ENCODE measurements around the gene LAMC3.

LAMC3 gene

GRCh38 chr9:131019388-131020239, 10.6 kb downstream of the LAMC3 start (continued):
- TF ChIP-seq TSHZ2 (CRISPR knock-in tag; IDR thresholded peaks at IDR 0.05) (no peak), RARB (CRISPR knock-in tag; IDR thresholded peaks at IDR 0.05) (no peak), POU6F1 (CRISPR knock-in tag; IDR thresholded peaks at IDR 0.05; ENCODE audit: borderline replicate concordance, low read depth) (no peak), ZFP3 (CRISPR knock-in tag; IDR thresholded peaks at IDR 0.05) (no peak), ARNTL (CRISPR knock-in tag; IDR thresholded peaks at IDR 0.05; ENCODE audit: borderline replicate concordance, low read depth) (no peak), BACH2 (CRISPR knock-in tag; IDR thresholded peaks at IDR 0.05; ENCODE audit: borderline replicate concordance) (no peak), ZNF8 (CRISPR knock-in tag; IDR thresholded peaks at IDR 0.05) (no peak), CSDC2 (CRISPR knock-in tag; IDR thresholded peaks at IDR 0.05) (no peak)

GRCh38 chr9:131020388-131020787, 11.4 kb downstream of the LAMC3 start:
- TF ChIP-seq POU6F1 (CRISPR knock-in tag; IDR thresholded peaks at IDR 0.05; ENCODE audit: borderline replicate concordance, low read depth) (no peak), ZC3H10 (CRISPR knock-in tag; IDR thresholded peaks at IDR 0.05) (no peak), CREB5 (CRISPR knock-in tag; IDR thresholded peaks at IDR 0.05; ENCODE audit: low read depth) (no peak), CSDC2 (CRISPR knock-in tag; IDR thresholded peaks at IDR 0.05) (no peak), ZNF8 (CRISPR knock-in tag; IDR thresholded peaks at IDR 0.05) (no peak), SNAI2 (CRISPR knock-in tag; IDR thresholded peaks at IDR 0.05) (no peak), CSRNP3 (CRISPR knock-in tag; IDR thresholded peaks at IDR 0.05) (no peak), ESRRG (CRISPR knock-in tag; IDR thresholded peaks at IDR 0.05) (no peak), OSR1 (CRISPR knock-in tag; IDR thresholded peaks at IDR 0.05) (no peak), ZNF70 (CRISPR knock-in tag; IDR thresholded peaks at IDR 0.05) (no peak), ZFP3 (CRISPR knock-in tag; IDR thresholded peaks at IDR 0.05) (no peak), GLIS3 (CRISPR knock-in tag; IDR thresholded peaks at IDR 0.05) (no peak), RARB (CRISPR knock-in tag; IDR thresholded peaks at IDR 0.05) (no peak), TCF4 (CRISPR knock-in tag; IDR thresholded peaks at IDR 0.05; ENCODE audit: borderline replicate concordance) (no peak)
- no peak for ATAC-seq

GRCh38 chr9:131020862-131021261, 11.9 kb downstream of the LAMC3 start:
- no peak for ATAC-seq
- TF ChIP-seq RARB (CRISPR knock-in tag; IDR thresholded peaks at IDR 0.05) = no peak
- no peak for TF ChIP-seq ARNTL (CRISPR knock-in tag; IDR thresholded peaks at IDR 0.05; ENCODE audit: borderline replicate concordance, low read depth)
- TF ChIP-seq CSRNP3 (CRISPR knock-in tag; IDR thresholded peaks at IDR 0.05) = no peak
- no peak for TF ChIP-seq ZFP30 (CRISPR knock-in tag; IDR thresholded peaks at IDR 0.05)
- no peak for TF ChIP-seq ZNF8 (CRISPR knock-in tag; IDR thresholded peaks at IDR 0.05)
- no peak for TF ChIP-seq ZFP3 (CRISPR knock-in tag; IDR thresholded peaks at IDR 0.05)
